OCI-LY7 (cell line): ENCODE data around the gene TPCN2.

ENCODE experiments used
- EZH2phosphoT487 ChIP-seq: fragments of 200-600 bp; sonication (generic); IDR thresholded peaks from 2 replicates; pipeline ENCODE4 v1.6.1; 2018; ENCODE audit warnings: low read depth, borderline replicate concordance, mild to moderate bottlenecking, mixed run types, antibody characterized with exemption, low read length, moderate library complexity, mixed read lengths
- TF ChIP-seq, protein P1 (sequence below): fragments of 200-600 bp; sonication (generic); conservative IDR thresholded peaks from 2 replicates; pipeline ENCODE4 v1.5.1; 2014; ENCODE audit warnings: mild to moderate bottlenecking, antibody characterized with exemption, low read length, moderate library complexity, mixed read lengths

DNA sequence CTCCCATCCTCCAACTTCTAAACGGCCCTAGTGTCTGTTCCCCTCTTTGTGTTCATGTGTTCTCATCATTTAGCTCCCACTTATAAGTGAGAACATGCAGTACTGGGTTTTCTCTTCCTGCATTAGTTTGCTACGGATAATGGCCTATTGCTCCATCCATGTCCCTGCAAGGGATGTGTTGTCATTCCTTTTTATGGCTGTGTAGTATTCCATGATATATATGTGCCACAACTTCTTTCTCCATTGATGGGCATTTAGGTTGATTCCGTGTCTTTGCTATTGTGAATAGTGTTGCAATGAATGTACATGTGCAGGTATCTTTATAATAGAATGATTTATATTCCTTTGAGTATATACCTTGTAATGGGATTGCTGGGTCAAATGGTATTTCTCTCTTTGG, 101.4 kb downstream of the TPCN2 start:
- TF ChIP-seq, protein P1, sequence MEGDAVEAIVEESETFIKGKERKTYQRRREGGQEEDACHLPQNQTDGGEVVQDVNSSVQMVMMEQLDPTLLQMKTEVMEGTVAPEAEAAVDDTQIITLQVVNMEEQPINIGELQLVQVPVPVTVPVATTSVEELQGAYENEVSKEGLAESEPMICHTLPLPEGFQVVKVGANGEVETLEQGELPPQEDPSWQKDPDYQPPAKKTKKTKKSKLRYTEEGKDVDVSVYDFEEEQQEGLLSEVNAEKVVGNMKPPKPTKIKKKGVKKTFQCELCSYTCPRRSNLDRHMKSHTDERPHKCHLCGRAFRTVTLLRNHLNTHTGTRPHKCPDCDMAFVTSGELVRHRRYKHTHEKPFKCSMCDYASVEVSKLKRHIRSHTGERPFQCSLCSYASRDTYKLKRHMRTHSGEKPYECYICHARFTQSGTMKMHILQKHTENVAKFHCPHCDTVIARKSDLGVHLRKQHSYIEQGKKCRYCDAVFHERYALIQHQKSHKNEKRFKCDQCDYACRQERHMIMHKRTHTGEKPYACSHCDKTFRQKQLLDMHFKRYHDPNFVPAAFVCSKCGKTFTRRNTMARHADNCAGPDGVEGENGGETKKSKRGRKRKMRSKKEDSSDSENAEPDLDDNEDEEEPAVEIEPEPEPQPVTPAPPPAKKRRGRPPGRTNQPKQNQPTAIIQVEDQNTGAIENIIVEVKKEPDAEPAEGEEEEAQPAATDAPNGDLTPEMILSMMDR = no peak
- TF ChIP-seq EZH2phosphoT487 = no peak
